H1 (cell line): Measurements from ENCODE around the gene RFC1. TPM values are rescaled to one million over a fixed set of nuclear protein-coding genes. Genes with fewer than 3 reads are reported as not detected.

Experiments used
- CTCF ChIA-PET: fragments of 300-600 bp; sonication (Branson Sonifier 250); formaldehyde crosslinking; loops from one replicate; lab custom pipeline; 2021; ENCODE audit not compliant: partially characterized antibody; lab: Charles Lee
- POLR2A ChIA-PET: fragments of 300-600 bp; sonication (Branson Sonifier 250); formaldehyde crosslinking; loops from one replicate; lab custom pipeline; 2021; ENCODE audit warnings: inconsistent platforms; ENCODE audit not compliant: partially characterized antibody; lab: Charles Lee
- DNase-seq, 2 experiments: peaks; one replicate each; pipeline versions ENCODE4 v3.0.0 to v3.0.0-alpha.2; 2010 to 2022; ENCODE audit warnings: low spot score in 2 of 2, low read depth in 1 of 2, mixed read lengths in 1 of 2
- FAIRE-seq: peaks from 2 replicates; lab custom pipeline; 2011; peaks lifted over from hg19 to GRCh38; lab: Jason Lieb, UNC
- H2AFZ ChIP-seq: 2 replicates; pipeline ENCODE4 v1.8.1; 2012; ENCODE audit warnings: low read length, inconsistent platforms
- H2AK5ac ChIP-seq: 2 replicates; pipeline ENCODE4 v1.6.1; 2013; ENCODE audit warnings: low read depth, low read length
- H2BK120ac ChIP-seq: replicated peaks from 2 replicates; pipeline ENCODE3; 2013; ENCODE audit warnings: low read depth, low read length, inconsistent platforms
- H2BK12ac ChIP-seq: 2 replicates; pipeline ENCODE4 v1.6.1; 2013; ENCODE audit warnings: low read depth, low read length
- H2BK15ac ChIP-seq: 2 replicates; pipeline ENCODE4 v1.6.1; 2013; ENCODE audit warnings: low read length
- H2BK20ac ChIP-seq: 2 replicates; pipeline ENCODE4 v1.6.1; 2013; ENCODE audit warnings: low read length
- H2BK5ac ChIP-seq: 2 replicates; pipeline ENCODE4 v1.6.1; 2013; ENCODE audit warnings: low read depth, low read length
- H3K14ac ChIP-seq: 2 replicates; pipeline ENCODE4 v1.6.1; 2013; ENCODE audit warnings: inconsistent platforms; ENCODE audit not compliant: insufficient read length
- H3K18ac ChIP-seq: 2 replicates; pipeline ENCODE4 v1.6.1; 2013; ENCODE audit warnings: low read length; ENCODE audit errors: extremely low read depth
- H3K23ac ChIP-seq: 2 replicates; pipeline ENCODE4 v1.6.1; 2013; ENCODE audit warnings: inconsistent platforms; ENCODE audit not compliant: insufficient read length
- H3K23me2 ChIP-seq: 2 replicates; pipeline ENCODE4 v1.6.1; 2013; ENCODE audit warnings: low read depth, low read length
- H3K27ac ChIP-seq: 2 replicates; pipeline ENCODE4 v1.6.1; 2011; ENCODE audit warnings: low read depth, low read length, inconsistent platforms
- H3K27me3 ChIP-seq, 4 experiments: replicated peaks in 1 of 4; 1 replicate in 1 of 4; 2 replicates in 3 of 4; pipeline versions ENCODE4 v1.6.1 to v1.8.1; 2011 to 2013; ENCODE audit warnings: low read length in 3 of 4, mild to moderate bottlenecking in 3 of 4, inconsistent platforms in 2 of 4, mixed read lengths in 2 of 4, moderate library complexity in 1 of 4; ENCODE audit not compliant: control insufficient read depth in 3 of 4, insufficient read depth in 3 of 4; ENCODE audit errors: extremely low read depth in 1 of 4
- H3K36me3 ChIP-seq, 4 experiments: 2 replicates each; pipeline versions ENCODE4 v1.6.1 to v1.8.1; 2011 to 2013; ENCODE audit warnings: mild to moderate bottlenecking in 4 of 4, low read length in 3 of 4, moderate library complexity in 2 of 4, control low read depth in 1 of 4, inconsistent platforms in 1 of 4; ENCODE audit not compliant: insufficient read depth in 4 of 4, control insufficient read depth in 2 of 4
- H3K4ac ChIP-seq: replicated peaks from 2 replicates; pipeline ENCODE3; 2013; ENCODE audit warnings: low read length, low read depth, mixed read lengths, inconsistent platforms; ENCODE audit not compliant: insufficient read length
- H3K4me1 ChIP-seq, 4 experiments: replicated peaks in 1 of 4; 1 replicate in 1 of 4; 2 replicates in 3 of 4; pipeline versions ENCODE4 v1.6.1 to v1.8.1; 2011 to 2013; ENCODE audit warnings: low read length in 3 of 4, inconsistent platforms in 2 of 4, mixed read lengths in 1 of 4; ENCODE audit not compliant: insufficient read depth in 4 of 4, control insufficient read depth in 3 of 4
- H3K4me2 ChIP-seq, 2 experiments: 2 replicates each; pipeline versions ENCODE4 v1.6.1 to v1.8.1; 2011 to 2013; ENCODE audit warnings: low read depth in 2 of 2, low read length in 2 of 2, control low read depth in 1 of 2, inconsistent platforms in 1 of 2, mild to moderate bottlenecking in 1 of 2; ENCODE audit not compliant: insufficient read depth in 1 of 2
- H3K4me3 ChIP-seq, 4 experiments: fragments of 200-600, 300-600 bp in 1 of 4; sonication (generic), shearing (Covaris generic), sonication (Bioruptor Twin) in 1 of 4; 2 replicates each; pipeline versions ENCODE4 v1.5.1 to v1.8.1; 2011 to 2016; ENCODE audit warnings: low read length in 4 of 4, low read depth in 3 of 4, control low read depth in 2 of 4, inconsistent platforms in 2 of 4, mild to moderate bottlenecking in 2 of 4, mixed read lengths in 1 of 4, moderate library complexity in 1 of 4; ENCODE audit not compliant: insufficient read depth in 2 of 4; ENCODE audit errors: extremely low read depth in 1 of 4
- H3K56ac ChIP-seq: replicated peaks from 2 replicates; pipeline ENCODE3; 2013; ENCODE audit warnings: low read depth, mild to moderate bottlenecking, mixed read lengths, low read length, inconsistent platforms; ENCODE audit not compliant: insufficient read length
- H3K79me1 ChIP-seq: 2 replicates; pipeline ENCODE4 v1.6.1; 2013; ENCODE audit warnings: low read depth, low read length, control low read depth
- H3K79me2 ChIP-seq, 2 experiments: 2 replicates each; pipeline versions ENCODE4 v1.6.1 to v1.8.1; 2012 to 2013; ENCODE audit warnings: low read length in 2 of 2, mild to moderate bottlenecking in 2 of 2, inconsistent platforms in 1 of 2; ENCODE audit not compliant: insufficient read depth in 2 of 2, control insufficient read depth in 1 of 2
- H3K9ac ChIP-seq, 4 experiments: replicated peaks in 1 of 4; 1 replicate in 1 of 4; 2 replicates in 3 of 4; pipeline versions ENCODE4 v1.6.1 to v1.8.1; 2011 to 2013; ENCODE audit warnings: low read depth in 3 of 4, low read length in 3 of 4, control low read depth in 2 of 4, mild to moderate bottlenecking in 2 of 4, moderate library complexity in 2 of 4, inconsistent platforms in 1 of 4; ENCODE audit errors: extremely low read depth in 1 of 4
- H3K9me3 ChIP-seq, 2 experiments: 2 replicates each; pipeline versions ENCODE4 v1.6.1 to v1.8.1; 2012 to 2013; ENCODE audit warnings: mild to moderate bottlenecking in 2 of 2, moderate library complexity in 2 of 2, control low read depth in 1 of 2, inconsistent platforms in 1 of 2, low read depth in 1 of 2, low read length in 1 of 2, mixed read lengths in 1 of 2; ENCODE audit not compliant: insufficient read depth in 2 of 2
- H4K20me1 ChIP-seq, 2 experiments: replicated peaks in 1 of 2; 2 replicates each; pipeline versions ENCODE3 to v1.8.1; 2011 to 2013; ENCODE audit warnings: inconsistent platforms in 2 of 2, low read length in 2 of 2, mild to moderate bottlenecking in 1 of 2; ENCODE audit not compliant: insufficient read depth in 2 of 2, control insufficient read depth in 1 of 2
- H4K5ac ChIP-seq: 2 replicates; pipeline ENCODE4 v1.6.1; 2013; ENCODE audit warnings: low read length, low read depth, mixed read lengths, inconsistent platforms; ENCODE audit not compliant: insufficient read length
- H4K8ac ChIP-seq: 2 replicates; pipeline ENCODE4 v1.8.0; 2013; ENCODE audit warnings: mild to moderate bottlenecking, moderate library complexity, low read length, inconsistent platforms; ENCODE audit not compliant: insufficient read depth; ENCODE audit errors: extremely low read depth
- H4K91ac ChIP-seq: replicated peaks from 2 replicates; pipeline ENCODE3; 2013; ENCODE audit warnings: low read length, mixed read lengths, inconsistent platforms; ENCODE audit not compliant: insufficient read length
- ASH2L ChIP-seq: fragments of 200-600, 300-600 bp; sonication (generic); IDR thresholded peaks from one replicate; pipeline ENCODE4 v1.7.1; 2017; ENCODE audit warnings: low read length
- CREB1 ChIP-seq: IDR thresholded peaks from 2 replicates; pipeline ENCODE4 v1.6.1; 2012; ENCODE audit warnings: inconsistent platforms
- POLR2AphosphoS5 ChIP-seq: IDR thresholded peaks from 2 replicates; pipeline ENCODE4 v1.6.1; 2011; ENCODE audit warnings: low read depth, low read length
- RBBP5 ChIP-seq: IDR thresholded peaks from 2 replicates; pipeline ENCODE4 v1.7.1; 2012; ENCODE audit warnings: low read depth, mild to moderate bottlenecking, inconsistent platforms, low read length, moderate library complexity, borderline replicate concordance
- RXRA ChIP-seq: IDR thresholded peaks from 2 replicates; pipeline ENCODE4 v1.6.1; 2011; ENCODE audit warnings: low read depth, mild to moderate bottlenecking, low read length, moderate library complexity; ENCODE audit not compliant: insufficient read depth
- SAP30 ChIP-seq: fragments of 300-600 bp; sonication (generic); IDR thresholded peaks from 2 replicates; pipeline ENCODE4 v1.7.1; 2012; ENCODE audit warnings: low read length, moderate library complexity, mild to moderate bottlenecking, inconsistent platforms; ENCODE audit not compliant: insufficient read depth, insufficient replicate concordance
- SIRT6 ChIP-seq: IDR thresholded peaks from one replicate; pipeline ENCODE4 v1.7.1; 2012; ENCODE audit warnings: low read length, inconsistent platforms
- TCF12 ChIP-seq: IDR thresholded peaks from 2 replicates; pipeline ENCODE4 v1.6.1; 2011; ENCODE audit warnings: low read depth, mild to moderate bottlenecking, low read length
- WGBS, 2 experiments: shearing (Covaris generic) in 1 of 2; methylation state at CpG; one replicate each; pipeline versions ENCODE4 v1.1.6 to v1.1.7; 2013 to 2015; ENCODE audit warnings: low lambda C conversion rate in 2 of 2, mixed read lengths in 2 of 2, inconsistent platforms in 1 of 2, low coverage in 1 of 2, missing lambda C conversion rate in 1 of 2; ENCODE audit not compliant: insufficient replicate concordance in 2 of 2, insufficient coverage in 1 of 2, insufficient read length in 1 of 2; ENCODE audit errors: extremely low coverage in 1 of 2, missing lambda C conversion rate in 1 of 2; 5-methylcytosine and 5-hydroxymethylcytosine counted together
- polyA plus RNA-seq, 7 experiments: library from polyadenylated mRNA; depleted of rRNA in 3 of 7; stranded (reverse) in 5 of 7; unstranded in 2 of 7; fragments of >200 nt in 5 of 7; fragments of 200-250 nt in 2 of 7; gene quantifications; 1 replicate in 5 of 7; 2 replicates in 1 of 7; 4 replicates in 1 of 7; pipeline versions ENCODE4 v1.2.1 to v1.2.3, GENCODE V29; 2011 to 2013; ENCODE audit warnings: missing spikeins in 2 of 7, mixed read lengths in 2 of 7
- total RNA-seq: library from RNA; stranded (reverse); fragmentation: NEBNext Ultra II Directional; extraction: Animal tissue kit (Norgen Biotek cat#: 25700); gene quantifications from 2 replicates; pipeline ENCODE4 v1.2.1, GENCODE V29; 2021
- TF ChIP-seq, protein P1 (sequence below), 3 experiments: IDR thresholded peaks; 1 replicate in 2 of 3; 2 replicates in 1 of 3; pipeline versions ENCODE4 v1.5.1 to v1.6.1; 2011; ENCODE audit warnings: low read length in 3 of 3, mild to moderate bottlenecking in 3 of 3, inconsistent platforms in 2 of 3, low read depth in 1 of 3, moderate library complexity in 1 of 3; ENCODE audit not compliant: insufficient read depth in 1 of 3; ENCODE audit errors: control extremely low read depth in 1 of 3

The RFC1 gene
- total and polyA plus RNA-seq, 2 of the 8 experiments (the other 6 are each of a cell fraction or from before 2014, with no cell fraction given): 16.0 to 83.8 TPM

GRCh38 chr4:39384563-39384962, 18.4 kb upstream of the RFC1 start:
- Histone ChIP-seq H4K8ac (no peak overlapping the region), H4K91ac (no peak overlapping the region), H2AFZ (peak overlapping the region; percentile 99), H2AK5ac (no peak overlapping the region), H3K9me3 (no peaks in the 10 kb centered on the region), H3K23me2 (no peaks in the 10 kb centered on the region), H4K20me1 (no peaks in the 10 kb centered on the region), H3K79me1 (no peaks in the 10 kb centered on the region), H3K4me1 (peaks cover 0 to 5% (median 3%) of the 10 kb centered on the region in 4 experiments; a peak in 3 of 7 replicates), H3K4me2 (no peak overlapping the region), H3K4ac (no peak overlapping the region), H3K56ac (no peak overlapping the region), H3K27me3 (no peaks in the 10 kb centered on the region), H3K14ac (no peak overlapping the region), H3K79me2 (no peaks in the 10 kb centered on the region), H2BK5ac (0 out of 2 replicates have a peak overlapping the region, but pooled peaks have one; percentile 28), H3K23ac (no peak overlapping the region), H2BK120ac (no peak overlapping the region), H2BK20ac (no peak overlapping the region), H3K27ac (no peak overlapping the region), H3K18ac (no peak overlapping the region), H4K5ac (no peak overlapping the region), H2BK12ac (no peak overlapping the region), H2BK15ac (no peak overlapping the region), H3K36me3 (no peaks in the 10 kb centered on the region), H3K9ac (no peak overlapping the region), H3K4me3 (no peak overlapping the region)
- POLR2A ChIA-PET: interaction anchor here (4.1 kb wide), 1 partner anchor 19 kb away, joined by 19 read pairs; the partner anchor contains the start of gene RFC1
- FAIRE-seq: no peak
- TF ChIP-seq ASH2L: no peak
- TF ChIP-seq, protein P1, sequence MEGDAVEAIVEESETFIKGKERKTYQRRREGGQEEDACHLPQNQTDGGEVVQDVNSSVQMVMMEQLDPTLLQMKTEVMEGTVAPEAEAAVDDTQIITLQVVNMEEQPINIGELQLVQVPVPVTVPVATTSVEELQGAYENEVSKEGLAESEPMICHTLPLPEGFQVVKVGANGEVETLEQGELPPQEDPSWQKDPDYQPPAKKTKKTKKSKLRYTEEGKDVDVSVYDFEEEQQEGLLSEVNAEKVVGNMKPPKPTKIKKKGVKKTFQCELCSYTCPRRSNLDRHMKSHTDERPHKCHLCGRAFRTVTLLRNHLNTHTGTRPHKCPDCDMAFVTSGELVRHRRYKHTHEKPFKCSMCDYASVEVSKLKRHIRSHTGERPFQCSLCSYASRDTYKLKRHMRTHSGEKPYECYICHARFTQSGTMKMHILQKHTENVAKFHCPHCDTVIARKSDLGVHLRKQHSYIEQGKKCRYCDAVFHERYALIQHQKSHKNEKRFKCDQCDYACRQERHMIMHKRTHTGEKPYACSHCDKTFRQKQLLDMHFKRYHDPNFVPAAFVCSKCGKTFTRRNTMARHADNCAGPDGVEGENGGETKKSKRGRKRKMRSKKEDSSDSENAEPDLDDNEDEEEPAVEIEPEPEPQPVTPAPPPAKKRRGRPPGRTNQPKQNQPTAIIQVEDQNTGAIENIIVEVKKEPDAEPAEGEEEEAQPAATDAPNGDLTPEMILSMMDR (IDR thresholded peaks at IDR 0.05; ENCODE audit: control extremely low read depth in 1 of 3, insufficient read depth in 1 of 3, low read depth in 1 of 3, low read length in 3 of 3): no peak
- no peak for TF ChIP-seq CREB1
- TF ChIP-seq TCF12: no peak
- no peak for TF ChIP-seq SAP30
- TF ChIP-seq RXRA: no peak
- TF ChIP-seq POLR2AphosphoS5: no peak
- no peak for TF ChIP-seq SIRT6
- no peak for TF ChIP-seq RBBP5
- 90% methylated on average over 11 of the region's 11 CpGs; no CpG with 5 or more reads in 1 of the 2 experiments for WGBS, 2 experiments
- DNase-seq: no peak
- CTCF ChIA-PET: interaction anchor here (1.3 to 1.4 kb wide), 2 partner anchors 20 to 49 kb away, joined by 3 to 4 read pairs; no protein-coding TSS in a partner anchor
